NCI-H2171 (cell line): ENCODE results near the gene KLHDC10.
"Not testable (repeated sequence)": the region's sequence is repeated elsewhere in the genome, so short reads cannot be mapped to it uniquely, and the experiment has no call there.

Source experiments
- DNase-seq: peaks from one replicate; lab custom pipeline; 2025; lab: John Stamatoyannopoulos, UW

The KLHDC10 gene

GRCh38 chr7:130141884-130142653 lies 71.7 kb downstream of the KLHDC10 start:
- DNase-seq, result no peak

GRCh38 chr7:130142654-130143333 lies 72.5 kb downstream of the KLHDC10 start:
- DNase-seq, result no peak

GRCh38 chr7:130143334-130143732 lies 73.0 kb downstream of the KLHDC10 start:
- DNase-seq, result no peak

- no peak for DNase-seq
These were observed 73.6 kb downstream of the KLHDC10 start for GRCh38 chr7:130143986-130144311.

- DNase-seq, result peak; percentile 45
These were observed 74.2 kb downstream of the KLHDC10 start for GRCh38 chr7:130144312-130145171.

- DNase-seq, result no peak
These were observed 75.2 kb downstream of the KLHDC10 start for GRCh38 chr7:130145424-130146100.

GRCh38 chr7:130146142-130146541 lies 75.8 kb downstream of the KLHDC10 start:
- DNase-seq, result not testable (repeated sequence)

GRCh38 chr7:130146693-130147405 lies 76.5 kb downstream of the KLHDC10 start:
- DNase-seq, result no peak

GRCh38 chr7:130147710-130148325 lies 77.5 kb downstream of the KLHDC10 start:
- DNase-seq, result peak; percentile 42

- DNase-seq, result peak; percentile 87
These were observed 78.2 kb downstream of the KLHDC10 start for GRCh38 chr7:130148561-130148960.

- DNase-seq, result peak; percentile 32
These were observed 79.2 kb downstream of the KLHDC10 start for GRCh38 chr7:130149281-130150139.

GRCh38 chr7:130150587-130150986 lies 80.3 kb downstream of the KLHDC10 start:
- DNase-seq, result no peak

GRCh38 chr7:130151591-130152492 lies 81.5 kb downstream of the KLHDC10 start:
- no peak for DNase-seq

- DNase-seq, result no peak
These were observed 82.3 kb downstream of the KLHDC10 start for GRCh38 chr7:130152493-130153210.

GRCh38 chr7:130153211-130153908 lies 83.0 kb downstream of the KLHDC10 start:
- DNase-seq, result no peak

- DNase-seq, result no peak
These were observed 83.8 kb downstream of the KLHDC10 start for GRCh38 chr7:130154131-130154500.

- DNase-seq, result peak; percentile 87
These were observed 84.4 kb downstream of the KLHDC10 start for GRCh38 chr7:130154501-130155317.
